ENCODE data around the gene S100A5.
A peak's percentile ranks its signal among the peaks of the same experiment; 100 is the strongest.
"Not testable (repeated sequence)": the region's sequence is repeated elsewhere in the genome, so short reads cannot be mapped to it uniquely, and the experiment has no call there.

Gene S100A5

GRCh38 chr1:153531638-153532037, 9.1 kb downstream of the S100A5 start:
- no peak for DNase-seq
- CTCF ChIA-PET: interaction anchor here (0.7 to 8.2 kb wide), 25 partner anchors 9 to 215 kb away, joined by 3 to 204 read pairs (median 7); partner anchors contain the start of genes CHTOP, S100A1, S100A13 and S100A14
- no peaks in the 10 kb centered on the region for H3K27me3 Mint-ChIP-seq
- H3K9me3 Mint-ChIP-seq: no peaks in the 10 kb centered on the region
- peak overlapping the region; percentile 91 for H3K27ac Mint-ChIP-seq
- peaks cover 26% of the 10 kb centered on the region for H3K36me3 Mint-ChIP-seq
- no peak overlapping the region for H3K4me3 Mint-ChIP-seq
- peaks cover 49% of the 10 kb centered on the region for H3K4me1 Mint-ChIP-seq

- CTCF ChIA-PET: interaction anchor here (1.1 to 3.3 kb wide), 2 partner anchors 17 to 45 kb away, joined by 4 to 12 read pairs; no protein-coding TSS in a partner anchor
- DNase-seq: no peak
- Mint-ChIP-seq H3K36me3 (peaks cover 5% of the 10 kb centered on the region), H3K27me3 (peaks cover 7% of the 10 kb centered on the region), H3K4me3 (no peak overlapping the region), H3K9me3 (no peaks in the 10 kb centered on the region), H3K27ac (no peak overlapping the region), H3K4me1 (peaks cover 23% of the 10 kb centered on the region)
These were observed 13.1 kb downstream of the S100A5 start for GRCh38 chr1:153527683-153528040.

DNA sequence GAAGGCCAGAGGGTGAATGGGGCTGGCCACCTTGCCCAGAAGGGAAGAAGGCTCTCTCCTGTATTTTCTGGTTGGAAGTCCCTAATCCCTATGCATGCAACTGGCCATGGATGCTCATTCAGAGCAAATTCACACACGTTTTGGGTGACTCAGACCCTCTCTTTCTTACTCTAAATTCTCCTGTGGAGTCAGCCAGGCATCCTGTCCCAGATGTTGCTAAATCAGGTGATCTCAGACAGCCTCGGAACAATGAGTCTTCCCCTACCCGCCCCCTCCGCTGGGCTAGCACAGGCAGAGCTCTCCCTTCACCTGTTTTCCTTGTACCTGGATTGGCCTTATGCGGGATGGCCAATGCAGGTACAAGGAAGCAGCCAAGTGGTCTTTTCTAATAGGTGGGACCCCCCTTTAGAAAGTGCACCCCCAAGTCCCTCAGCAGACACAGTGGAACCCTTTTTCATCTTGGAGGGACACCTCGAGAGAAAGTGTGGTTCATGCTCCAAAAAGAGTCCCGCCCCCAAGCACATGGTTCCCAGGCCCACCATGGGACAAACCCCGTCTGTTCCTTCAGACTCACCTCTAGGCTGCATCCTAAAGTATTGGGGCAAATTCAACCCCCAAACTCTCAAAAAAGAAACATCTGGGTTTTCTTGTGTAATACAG, 13.6 kb downstream of the S100A5 start:
- Mint-ChIP-seq H3K27ac (no peak overlapping the region), H3K4me3 (no peak overlapping the region), H3K27me3 (peaks cover 7% of the 10 kb centered on the region), H3K9me3 (no peaks in the 10 kb centered on the region), H3K4me1 (peaks cover 23% of the 10 kb centered on the region), H3K36me3 (peaks cover 1% of the 10 kb centered on the region)
- CTCF ChIA-PET: interaction anchor here (1.1 to 3.3 kb wide), 2 partner anchors 16 to 45 kb away, joined by 4 to 12 read pairs; no protein-coding TSS in a partner anchor
- no peak for DNase-seq

DNA sequence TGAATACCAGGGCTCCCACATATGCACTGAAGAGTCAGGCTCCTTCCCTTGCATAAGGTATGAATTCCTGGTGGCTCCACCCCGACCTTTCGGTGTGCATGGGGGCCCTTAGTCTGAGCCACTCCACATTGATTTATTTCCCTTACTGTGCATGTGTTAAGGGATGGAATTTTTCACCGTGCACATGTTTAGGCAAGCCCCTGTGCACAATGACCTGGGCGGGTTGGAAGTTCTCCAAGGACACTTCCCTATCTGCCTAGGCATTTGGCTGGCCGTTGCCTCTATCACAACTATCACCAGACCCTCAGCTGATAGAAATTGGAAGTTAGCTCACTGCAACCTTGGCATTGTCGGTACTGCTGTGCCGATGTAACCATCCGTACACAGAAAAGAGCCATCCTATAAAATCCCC, 14.6 kb downstream of the S100A5 start:
- Mint-ChIP-seq H3K4me1 (peaks cover 12% of the 10 kb centered on the region), H3K27me3 (peaks cover 7% of the 10 kb centered on the region), H3K36me3 (no peaks in the 10 kb centered on the region), H3K4me3 (no peak overlapping the region), H3K27ac (no peak overlapping the region), H3K9me3 (no peaks in the 10 kb centered on the region)
- CTCF ChIA-PET: interaction anchor here (1.0 to 3.3 kb wide), 3 partner anchors 15 to 91 kb away, joined by 3 to 12 read pairs (median 9); no protein-coding TSS in a partner anchor
- no peak for DNase-seq

- CTCF ChIA-PET: interaction anchor here (0.6 to 3.3 kb wide), 6 partner anchors 14 to 1659 kb away, joined by 3 to 12 read pairs (median 6); partner anchors contain the start of gene S100A4
- peaks cover 6% of the 10 kb centered on the region for H3K4me1 Mint-ChIP-seq
- no peak overlapping the region for H3K27ac Mint-ChIP-seq
- H3K27me3 Mint-ChIP-seq: peaks cover 7% of the 10 kb centered on the region
- no peak overlapping the region for H3K4me3 Mint-ChIP-seq
- H3K9me3 Mint-ChIP-seq: no peaks in the 10 kb centered on the region
- no peak for DNase-seq
- no peaks in the 10 kb centered on the region for H3K36me3 Mint-ChIP-seq
These were observed 15.5 kb downstream of the S100A5 start for GRCh38 chr1:153525088-153525728.

- H3K36me3 Mint-ChIP-seq, H3K4me1 Mint-ChIP-seq, H3K4me3 Mint-ChIP-seq, H3K27ac Mint-ChIP-seq, H3K27me3 Mint-ChIP-seq, DNase-seq, H3K9me3 Mint-ChIP-seq: not testable (repeated sequence)
- CTCF ChIA-PET: interaction anchor here (1.9 to 3.2 kb wide), 2 partner anchors 10 to 45 kb away, joined by 7 to 19 read pairs; no protein-coding TSS in a partner anchor
These were observed 18.2 kb downstream of the S100A5 start for GRCh38 chr1:153522353-153523048.

DNA sequence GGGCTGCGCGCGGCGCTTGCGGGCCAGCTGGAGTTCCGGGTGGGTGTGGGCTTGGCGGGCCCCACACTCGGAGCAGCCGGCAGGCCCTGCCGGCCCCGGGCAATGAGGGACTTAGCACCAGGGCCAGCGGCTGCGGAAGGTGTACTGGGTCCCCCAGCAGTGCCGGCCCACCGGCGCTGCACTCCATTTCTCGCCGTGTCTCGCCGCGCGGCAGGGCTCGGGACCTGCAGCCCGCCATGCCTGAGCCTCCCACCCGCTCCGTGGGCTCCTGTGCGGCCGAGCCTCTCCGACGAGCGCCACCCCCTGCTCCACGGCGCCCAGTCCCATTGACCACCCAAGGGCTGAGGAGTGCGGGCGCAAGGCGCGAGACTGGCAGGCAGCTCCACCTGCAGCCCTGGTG, 18.9 kb downstream of the S100A5 start:
- not testable (repeated sequence) for H3K9me3 Mint-ChIP-seq, H3K4me3 Mint-ChIP-seq, H3K36me3 Mint-ChIP-seq, H3K27me3 Mint-ChIP-seq, H3K4me1 Mint-ChIP-seq, DNase-seq, H3K27ac Mint-ChIP-seq
- CTCF ChIA-PET: interaction anchor here (1.4 to 3.2 kb wide), 3 partner anchors 11 to 46 kb away, joined by 6 to 19 read pairs (median 7); no protein-coding TSS in a partner anchor

DNA sequence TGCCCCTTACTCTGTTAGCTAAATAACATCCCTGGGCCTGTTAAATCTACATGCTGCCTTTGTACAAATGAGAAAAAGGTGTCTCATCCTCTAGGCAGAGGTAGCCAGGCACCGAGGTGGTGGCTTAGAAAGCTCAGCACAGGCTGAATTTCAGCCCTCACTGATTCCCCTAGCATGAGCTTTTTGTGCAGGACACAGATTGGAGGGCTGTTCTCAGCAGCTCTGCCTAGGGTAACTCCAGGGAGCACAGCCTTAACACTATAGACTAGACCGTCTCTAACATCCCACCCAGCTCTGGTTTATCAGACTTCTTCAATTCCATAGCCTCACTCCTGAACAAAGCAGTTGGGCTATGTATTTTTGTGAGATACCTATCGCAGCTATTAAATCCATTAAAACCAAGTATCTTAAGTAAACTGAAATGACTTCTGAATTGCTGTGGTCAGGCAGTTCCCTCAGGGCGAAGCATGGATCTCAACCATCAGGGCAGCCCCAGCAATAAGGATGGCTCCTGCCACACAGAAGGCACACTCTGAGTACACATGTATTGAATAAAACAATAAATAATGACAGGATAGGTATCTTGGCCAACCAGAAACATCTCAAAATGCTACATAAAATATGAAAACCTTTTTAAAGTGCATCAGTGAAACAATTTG, 19.8 kb downstream of the S100A5 start:
- peaks cover 7% of the 10 kb centered on the region for H3K27me3 Mint-ChIP-seq
- no peaks in the 10 kb centered on the region for H3K36me3 Mint-ChIP-seq
- H3K4me3 Mint-ChIP-seq: no peak overlapping the region
- no peaks in the 10 kb centered on the region for H3K9me3 Mint-ChIP-seq
- no peak for DNase-seq
- H3K27ac Mint-ChIP-seq: no peak overlapping the region
- peaks cover 13% of the 10 kb centered on the region for H3K4me1 Mint-ChIP-seq
- CTCF ChIA-PET: interaction anchor here (0.6 to 3.2 kb wide), 8 partner anchors 10 to 1420 kb away, joined by 3 to 19 read pairs (median 5); no protein-coding TSS in a partner anchor

- H3K36me3 Mint-ChIP-seq, H3K27ac Mint-ChIP-seq, H3K9me3 Mint-ChIP-seq, H3K4me3 Mint-ChIP-seq, DNase-seq, H3K27me3 Mint-ChIP-seq: not testable (repeated sequence)
- CTCF ChIA-PET: interaction anchor here (0.8 to 3.2 kb wide), 6 partner anchors 9 to 166 kb away, joined by 3 to 19 read pairs (median 5); no protein-coding TSS in a partner anchor
- H3K4me1 Mint-ChIP-seq: peaks cover 19% of the 10 kb centered on the region
These were observed 20.5 kb downstream of the S100A5 start for GRCh38 chr1:153520137-153520691.

GRCh38 chr1:153519242-153519641, 21.5 kb downstream of the S100A5 start:
- no peaks in the 10 kb centered on the region for H3K36me3 Mint-ChIP-seq
- no peak overlapping the region for H3K27ac Mint-ChIP-seq
- CTCF ChIA-PET: interaction anchor here (2.5 kb wide), 1 partner anchor 8 kb away, joined by 15 read pairs; no protein-coding TSS in a partner anchor
- peaks cover 20% of the 10 kb centered on the region for H3K4me1 Mint-ChIP-seq
- DNase-seq: no peak
- peaks cover 3% of the 10 kb centered on the region for H3K27me3 Mint-ChIP-seq
- H3K4me3 Mint-ChIP-seq: no peak overlapping the region
- H3K9me3 Mint-ChIP-seq: no peaks in the 10 kb centered on the region

- no peak overlapping the region for H3K4me3 Mint-ChIP-seq
- DNase-seq: no peak
- H3K36me3 Mint-ChIP-seq: no peaks in the 10 kb centered on the region
- peaks cover 7% of the 10 kb centered on the region for H3K27me3 Mint-ChIP-seq
- no peaks in the 10 kb centered on the region for H3K9me3 Mint-ChIP-seq
- CTCF ChIA-PET: interaction anchor here (0.8 to 2.0 kb wide), 5 partner anchors 17 to 112 kb away, joined by 3 to 11 read pairs (median 4); partner anchors contain the start of genes S100A1 and S100A13
- peaks cover 24% of the 10 kb centered on the region for H3K4me1 Mint-ChIP-seq
- H3K27ac Mint-ChIP-seq: peak overlapping the region; percentile 39
These were observed 25.0 kb downstream of the S100A5 start for GRCh38 chr1:153515504-153516394.

GRCh38 chr1:153513666-153514065, 27.1 kb downstream of the S100A5 start:
- Mint-ChIP-seq H3K36me3 (no peaks in the 10 kb centered on the region), H3K27me3 (peaks cover 7% of the 10 kb centered on the region), H3K27ac (no peak overlapping the region), H3K9me3 (no peaks in the 10 kb centered on the region), H3K4me1 (peaks cover 25% of the 10 kb centered on the region), H3K4me3 (no peak overlapping the region)
- no peak for DNase-seq
- CTCF ChIA-PET: interaction anchor here (2.4 to 5.2 kb wide), 2 partner anchors 19 to 57 kb away, joined by 12 to 116 read pairs; no protein-coding TSS in a partner anchor

All from activated naive CD4-positive, alpha-beta T cell treated with anti-CD3 and anti-CD28 coated beads, Interleukin-2, amount 10 ng/mL, durations not matched to agents 7 days and 5 days (primary cell).